Natural killer cell treated with Interleukin-12 subunit alpha and Interleukin-12 subunit beta and Interleukin-15 and Interleukin-18, amount 100 ng/mL, for 72 hours (primary cell): Measurements from ENCODE around the gene OR2V1. TPM values are rescaled to one million over a fixed set of nuclear protein-coding genes. Genes with fewer than 3 reads are reported as not detected.
A peak's percentile ranks its signal among the peaks of the same experiment; 100 is the strongest.
"Not testable (repeated sequence)": the region's sequence is repeated elsewhere in the genome, so short reads cannot be mapped to it uniquely, and the experiment has no call there.

Experiments
- ATAC-seq, 2 donors: fragments of 150-1000 bp; cut with Tn5 transposase in 1 of 2; sonication (Bioruptor Pico), chemical (Tn5 transposase) in 1 of 2; 2 replicates each; pipeline ENCODE4 v1.10.0; 2021
- DNase-seq: peaks from one replicate; pipeline ENCODE4 v3.0.0; 2022; ENCODE audit warnings: low spot score
- H3K27ac Mint-ChIP-seq, 2 donors: 1 replicate in 1 of 2; 2 replicates in 1 of 2; pipeline ENCODE4 v1.8.0; 2022; ENCODE audit warnings: mixed read lengths in 2 of 2, mild to moderate bottlenecking in 1 of 2, moderate library complexity in 1 of 2
- H3K27me3 Mint-ChIP-seq, 2 donors: 1 replicate in 1 of 2; 2 replicates in 1 of 2; pipeline ENCODE4 v1.8.0; 2022; ENCODE audit warnings: mixed read lengths in 2 of 2
- H3K36me3 Mint-ChIP-seq: one replicate; pipeline ENCODE4 v1.8.0; 2022; ENCODE audit warnings: mixed read lengths
- H3K4me1 Mint-ChIP-seq, 2 donors: 1 replicate in 1 of 2; 2 replicates in 1 of 2; pipeline ENCODE4 v1.8.0; 2022; ENCODE audit warnings: low read depth in 2 of 2, mixed read lengths in 2 of 2, mild to moderate bottlenecking in 1 of 2
- H3K4me3 Mint-ChIP-seq: one replicate; pipeline ENCODE4 v1.8.0; 2022; ENCODE audit warnings: mixed read lengths
- H3K9me3 Mint-ChIP-seq: 2 replicates; pipeline ENCODE4 v1.8.0; 2022; ENCODE audit warnings: mixed read lengths
- total RNA-seq, 2 donors: library from RNA; stranded (reverse); gene quantifications; one replicate each; pipeline ENCODE4 v1.2.3, GENCODE V29; 2022

The OR2V1 gene
- total RNA-seq, 2 donors from 2014 or later, result not detected

DNA sequence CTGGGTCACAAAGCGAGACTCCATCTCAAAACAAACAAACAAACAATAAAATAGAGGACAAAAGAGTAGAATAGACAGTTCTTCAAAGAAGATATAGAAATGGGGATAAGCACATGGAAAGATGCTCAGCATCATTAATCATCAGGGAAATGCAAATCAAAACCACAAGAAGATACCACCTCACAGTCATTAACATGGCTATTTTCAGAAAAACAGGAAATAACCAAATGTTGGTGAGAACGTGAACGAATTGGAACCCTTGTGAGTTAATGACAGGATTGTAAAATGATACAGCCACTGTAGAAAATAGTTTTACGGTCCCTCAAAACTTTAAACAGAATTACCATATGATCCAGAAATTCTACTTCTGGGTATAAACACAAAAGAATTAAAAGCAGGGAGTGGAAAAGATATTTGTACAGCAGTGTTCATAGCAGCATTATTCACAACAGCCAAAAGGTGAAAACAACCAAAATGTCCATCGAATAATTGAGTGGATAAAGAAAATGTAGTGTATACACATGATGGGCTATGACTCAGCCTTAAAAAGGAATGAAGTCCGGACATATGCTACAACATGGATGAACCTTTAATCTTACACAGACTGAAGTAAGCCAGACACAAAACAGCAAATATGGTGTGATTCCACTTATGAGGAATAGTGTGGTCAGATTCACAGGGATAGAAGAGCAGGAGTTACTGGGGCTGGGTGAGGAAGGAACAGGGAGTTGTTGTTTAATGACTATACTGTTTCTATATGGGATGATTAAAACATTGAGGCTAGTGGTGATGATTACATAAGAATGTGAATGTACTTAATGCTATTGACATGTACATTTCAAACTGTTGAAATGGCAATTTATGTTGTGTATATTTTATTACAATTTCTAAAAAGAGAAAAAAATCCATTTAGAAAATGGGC lies 36.1 kb upstream of the OR2V1 start:
- ATAC-seq (no peak), DNase-seq (no peak)
- Mint-ChIP-seq H3K27me3 (peaks cover 35 to 67% of the 10 kb centered on the region in 2 donors), H3K36me3 (peaks cover 8% of the 10 kb centered on the region), H3K9me3 (no peaks in the 10 kb centered on the region), H3K4me3 (no peak overlapping the region), H3K27ac (no peak overlapping the region), H3K4me1 (peaks cover 38 to 42% of the 10 kb centered on the region in 2 donors)

DNA sequence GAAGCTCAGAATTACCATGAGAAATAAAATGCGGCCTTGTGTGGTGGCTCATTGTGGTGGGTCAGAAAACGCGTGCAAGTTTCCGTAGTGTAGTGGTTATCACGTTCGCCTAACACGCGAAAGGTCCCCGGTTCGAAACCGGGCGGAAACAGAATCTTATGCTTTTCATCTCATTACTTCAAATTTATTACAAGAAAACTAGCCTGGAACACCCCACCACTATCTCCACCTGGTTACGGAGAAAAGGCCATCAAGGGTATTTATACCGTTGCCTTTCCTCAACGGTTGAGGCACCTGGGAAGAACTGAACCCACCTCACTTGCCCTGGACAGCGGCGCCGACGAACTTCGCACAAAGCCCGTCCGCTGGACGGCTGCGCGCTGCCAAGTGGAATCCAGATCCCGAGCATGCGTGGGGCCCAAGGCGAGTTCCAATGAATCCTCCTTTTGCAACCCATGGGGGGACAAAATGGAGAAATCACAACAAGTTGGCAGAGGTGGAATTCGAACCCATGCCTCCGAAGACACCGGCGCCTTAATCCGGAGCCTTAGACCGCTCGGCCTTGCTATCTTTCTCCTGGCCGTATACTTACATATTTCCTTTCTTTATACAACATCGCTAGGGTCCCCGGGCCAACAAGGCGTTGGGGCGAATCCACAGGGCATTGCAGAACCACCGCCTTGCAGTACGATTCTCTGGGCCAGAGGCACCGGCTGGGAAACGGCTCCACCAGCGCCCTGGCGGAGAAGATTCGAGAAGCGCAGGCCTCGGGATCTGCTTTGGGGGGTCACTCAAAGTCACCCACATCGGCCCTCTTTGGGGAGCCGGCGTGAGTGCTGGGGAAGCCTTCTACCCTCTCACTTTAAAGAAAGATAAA lies 33.3 kb upstream of the OR2V1 start:
- H3K27ac Mint-ChIP-seq, result peak overlapping the region; percentile 41 to 45
- peaks cover 29 to 50% of the 10 kb centered on the region in 2 donors for H3K27me3 Mint-ChIP-seq
- ATAC-seq (no peak), DNase-seq (no peak)
- H3K9me3 Mint-ChIP-seq, result no peaks in the 10 kb centered on the region
- H3K4me3 Mint-ChIP-seq, result peak overlapping the region; percentile 56
- peaks cover 29 to 40% of the 10 kb centered on the region in 2 donors for H3K4me1 Mint-ChIP-seq
- peaks cover 4% of the 10 kb centered on the region for H3K36me3 Mint-ChIP-seq

DNA sequence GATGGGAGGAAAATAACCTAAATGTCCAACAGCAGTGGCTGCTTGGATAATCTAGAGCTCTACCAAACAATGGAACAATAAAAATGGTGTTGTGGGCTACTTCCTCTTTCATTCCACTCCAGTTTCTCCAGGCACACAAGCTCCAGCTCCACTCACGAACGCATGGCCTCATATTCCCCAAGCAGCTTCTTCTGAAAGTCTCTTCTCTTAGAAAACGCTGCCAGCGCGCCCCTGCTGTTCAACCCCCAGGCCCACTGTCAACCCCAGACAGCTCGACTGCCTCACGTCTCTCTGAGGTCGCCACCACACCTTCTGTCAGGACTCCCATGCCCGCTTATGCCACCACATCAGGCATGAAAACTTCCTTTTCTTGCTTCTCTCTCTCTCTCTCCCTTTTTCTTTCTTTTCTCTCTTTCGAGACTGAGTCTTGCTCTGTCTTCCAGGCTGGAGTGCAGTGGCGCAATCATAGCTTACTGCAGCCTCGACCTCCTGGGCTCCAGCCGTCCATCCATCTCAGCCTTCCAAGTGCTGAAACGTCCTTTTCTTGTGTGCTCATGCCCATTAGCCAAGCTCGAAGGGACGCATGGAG lies 32.6 kb upstream of the OR2V1 start:
- H3K27ac Mint-ChIP-seq, result peak overlapping the region; percentile 40 to 45
- ATAC-seq (no peak), DNase-seq (no peak)
- H3K4me1 Mint-ChIP-seq, result peaks cover 26 to 37% of the 10 kb centered on the region in 2 donors
- H3K9me3 Mint-ChIP-seq, result no peaks in the 10 kb centered on the region
- peak overlapping the region; percentile 56 for H3K4me3 Mint-ChIP-seq
- H3K36me3 Mint-ChIP-seq, result no peaks in the 10 kb centered on the region
- H3K27me3 Mint-ChIP-seq, result peaks cover 24 to 42% of the 10 kb centered on the region in 2 donors

- Mint-ChIP-seq H3K9me3 (no peaks in the 10 kb centered on the region), H3K36me3 (no peaks in the 10 kb centered on the region), H3K27ac (peak overlapping the region in 1 of 2 donors; percentile 64), H3K27me3 (peaks cover 17 to 23% of the 10 kb centered on the region in 2 donors), H3K4me1 (peaks cover 18 to 26% of the 10 kb centered on the region in 2 donors), H3K4me3 (peak overlapping the region; percentile 62)
- DNase-seq (no peak), ATAC-seq (no peak)
Observed at GRCh38 chr5:181161534-181162175, 30.7 kb upstream of the OR2V1 start.

- Mint-ChIP-seq H3K4me3 (peak overlapping the region; percentile 80), H3K4me1 (peaks cover 17 to 24% of the 10 kb centered on the region in 2 donors), H3K27ac (peak overlapping the region in 1 of 2 donors; percentile 64), H3K27me3 (peaks cover 10 to 16% of the 10 kb centered on the region in 2 donors)
- ATAC-seq, result peak in 1 of 2 donors; percentile 66
- H3K9me3 Mint-ChIP-seq, DNase-seq, H3K36me3 Mint-ChIP-seq: not testable (repeated sequence)
Observed at GRCh38 chr5:181160755-181161533, 30.0 kb upstream of the OR2V1 start.

GRCh38 chr5:181160152-181160754 lies 29.3 kb upstream of the OR2V1 start:
- Mint-ChIP-seq H3K36me3 (no peaks in the 10 kb centered on the region), H3K4me1 (peaks cover 20% of the 10 kb centered on the region in 2 donors), H3K9me3 (no peaks in the 10 kb centered on the region), H3K27ac (peak overlapping the region; percentile 51 to 76), H3K4me3 (peak overlapping the region; percentile 80), H3K27me3 (peaks cover 6 to 9% of the 10 kb centered on the region in 2 donors)
- DNase-seq (peak; percentile 80), ATAC-seq (peak; percentile 87 to 91)

DNA sequence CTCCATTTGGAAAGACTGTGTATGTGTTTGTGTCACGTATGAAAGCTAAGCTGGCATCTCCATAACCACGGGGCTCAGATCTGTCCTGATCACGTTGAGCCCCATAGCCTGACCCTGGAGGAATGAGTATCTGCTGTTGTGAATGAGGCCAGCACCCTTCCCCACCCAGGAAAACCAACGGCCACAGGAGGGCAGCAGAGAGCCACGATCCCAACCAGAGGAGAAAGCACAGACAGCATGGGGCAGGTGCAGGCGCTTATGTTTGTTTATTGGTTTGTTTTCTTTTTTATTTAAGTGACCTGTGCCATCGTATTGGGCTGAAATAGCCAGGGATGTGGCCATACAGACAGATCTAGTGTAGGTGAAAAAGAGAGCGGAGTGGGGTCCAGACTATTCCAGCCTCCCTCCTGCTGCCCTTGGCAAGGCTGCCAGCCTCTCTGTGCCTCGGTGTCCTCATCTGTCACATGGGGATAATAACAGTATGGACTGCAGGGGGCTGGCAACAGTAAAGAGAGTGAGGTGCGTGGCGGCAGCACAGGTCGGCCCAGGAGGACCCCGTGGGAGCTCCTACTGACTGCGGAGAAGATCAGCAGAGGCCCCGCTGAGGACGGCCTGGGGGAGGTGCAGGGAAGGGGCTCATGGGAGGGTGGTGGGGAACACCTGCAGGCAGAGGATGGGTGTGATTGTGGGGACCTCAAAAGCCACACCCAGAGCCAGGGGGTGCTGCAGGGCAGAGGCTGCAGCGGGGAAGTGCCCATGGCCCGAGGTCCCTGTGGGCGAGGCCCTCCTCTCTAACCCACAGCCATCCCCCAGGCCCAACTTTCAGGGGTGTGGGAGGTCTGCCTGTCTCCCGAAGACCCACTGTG lies 28.6 kb upstream of the OR2V1 start:
- Mint-ChIP-seq H3K9me3 (peaks cover 4% of the 10 kb centered on the region), H3K4me3 (peak overlapping the region; percentile 80), H3K36me3 (no peaks in the 10 kb centered on the region), H3K4me1 (peaks cover 22 to 26% of the 10 kb centered on the region in 2 donors), H3K27me3 (peaks cover 5 to 7% of the 10 kb centered on the region in 2 donors), H3K27ac (peak overlapping the region; percentile 58 to 94)
- ATAC-seq, result peak; percentile 78 to 79
- DNase-seq, result peak; percentile 84

DNA sequence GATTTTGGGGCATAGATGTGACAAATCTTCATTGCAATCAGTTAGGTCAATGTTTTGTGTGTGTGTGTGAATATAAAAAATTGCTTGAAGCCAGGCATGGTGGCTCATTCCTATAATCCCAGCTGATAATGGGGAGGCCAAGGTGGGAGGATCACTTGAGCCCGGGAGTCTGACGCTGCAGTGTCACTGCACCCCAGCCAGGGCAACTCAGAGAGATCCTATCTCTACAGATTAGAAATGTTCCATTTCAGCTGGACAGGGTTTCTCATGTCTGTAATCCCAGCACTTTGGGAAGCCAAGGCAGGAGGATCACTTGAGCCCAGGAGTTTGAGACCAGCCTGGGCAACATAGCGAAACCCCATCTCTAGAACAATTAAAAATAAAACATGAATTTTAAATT lies 27.9 kb upstream of the OR2V1 start:
- peak overlapping the region; percentile 58 to 94 for H3K27ac Mint-ChIP-seq

GRCh38 chr5:181156758-181157157 lies 25.8 kb upstream of the OR2V1 start:
- Mint-ChIP-seq H3K4me3 (no peak overlapping the region), H3K36me3 (no peaks in the 10 kb centered on the region), H3K27ac (no peak overlapping the region), H3K9me3 (peaks cover 4% of the 10 kb centered on the region), H3K27me3 (peaks cover 0 to 10% of the 10 kb centered on the region in 2 donors), H3K4me1 (peaks cover 21 to 26% of the 10 kb centered on the region in 2 donors)
- ATAC-seq, result peak in 1 of 2 donors; percentile 42
- DNase-seq, result no peak

More for the DNA sequence above, 27.9 kb upstream of the OR2V1 start:
- Mint-ChIP-seq H3K4me3 (no peak overlapping the region), H3K36me3 (no peaks in the 10 kb centered on the region), H3K4me1 (peaks cover 23 to 28% of the 10 kb centered on the region in 2 donors), H3K9me3 (peaks cover 4% of the 10 kb centered on the region), H3K27me3 (peaks cover 5% of the 10 kb centered on the region in 2 donors)
- ATAC-seq, result no peak
- DNase-seq, result no peak

- ATAC-seq (peak; percentile 74 to 87), DNase-seq (no peak)
- Mint-ChIP-seq H3K9me3 (peaks cover 4% of the 10 kb centered on the region), H3K4me3 (peak overlapping the region; percentile 24), H3K27ac (no peak overlapping the region), H3K4me1 (peaks cover 8 to 15% of the 10 kb centered on the region in 2 donors), H3K36me3 (no peaks in the 10 kb centered on the region), H3K27me3 (peaks cover 21 to 26% of the 10 kb centered on the region in 2 donors)
Observed at GRCh38 chr5:181153814-181154213, 22.8 kb upstream of the OR2V1 start.

GRCh38 chr5:181152406-181152805 lies 21.4 kb upstream of the OR2V1 start:
- peaks cover 8 to 15% of the 10 kb centered on the region in 2 donors for H3K4me1 Mint-ChIP-seq
- H3K27me3 Mint-ChIP-seq, result peaks cover 30 to 33% of the 10 kb centered on the region in 2 donors
- peaks cover 4% of the 10 kb centered on the region for H3K9me3 Mint-ChIP-seq
- no peak overlapping the region for H3K4me3 Mint-ChIP-seq
- H3K36me3 Mint-ChIP-seq, result no peaks in the 10 kb centered on the region
- DNase-seq (no peak), ATAC-seq (no peak)
- no peak overlapping the region for H3K27ac Mint-ChIP-seq
